ENCODE results near the gene CDC42BPB. TPM values are rescaled to one million over a fixed set of nuclear protein-coding genes. Genes with fewer than 3 reads are reported as not detected.

CDC42BPB gene
- polyA plus RNA-seq, 1 donor (not counting 4 experiments of a cell fraction or from before 2014, with no cell fraction given), result 41.3 TPM

DNA sequence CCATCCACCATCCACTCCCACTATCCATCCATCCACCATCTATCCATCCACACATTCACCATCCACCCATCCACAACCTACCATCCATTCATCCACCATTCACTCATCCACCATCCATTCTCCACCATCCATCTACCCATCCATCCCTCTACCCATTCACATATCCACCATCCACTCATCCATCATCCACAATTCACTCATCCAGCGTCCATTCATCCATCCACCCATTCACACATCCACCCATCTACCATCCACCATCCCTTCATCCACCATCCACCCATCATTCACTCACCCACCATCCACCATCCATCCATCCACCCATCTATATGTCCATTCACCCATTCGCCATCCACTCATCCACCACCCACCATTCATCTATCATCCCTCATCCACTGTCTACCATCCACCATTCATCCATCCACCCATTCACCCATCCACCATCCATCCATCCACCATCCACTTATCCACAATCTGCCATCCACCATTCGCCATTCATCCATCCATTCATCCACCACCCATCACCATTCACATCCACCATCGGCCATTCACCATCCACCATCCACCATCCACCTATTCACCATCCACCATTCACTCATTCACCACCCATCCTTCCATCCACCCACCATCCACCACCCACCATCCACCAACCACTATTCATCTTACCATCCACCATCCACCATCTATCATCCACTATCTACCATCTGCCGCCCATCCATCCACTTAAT, 136.9 kb downstream of the CDC42BPB start:
- no peak for DNase-seq (ENCODE audit: low read depth, low spot score)
- no peak overlapping the region for H2AFZ ChIP-seq (ENCODE audit: control insufficient read depth, low read length)
- H3K27me3 ChIP-seq (ENCODE audit: control insufficient read depth, extremely low read depth, insufficient read depth, low read length), result peaks cover 28% of the 10 kb centered on the region
- H3K4me1 ChIP-seq (ENCODE audit: control insufficient read depth, extremely low read depth, insufficient read depth, low read length), result peaks cover 4% of the 10 kb centered on the region
- FAIRE-seq, result no peak
- H4K20me1 ChIP-seq (ENCODE audit: control insufficient read depth, extremely low read depth, insufficient read depth, low read length), result no peaks in the 10 kb centered on the region
- H3K36me3 ChIP-seq (ENCODE audit: control insufficient read depth in 2 of 2, extremely low read depth in 1 of 2, insufficient read depth in 2 of 2, low read length in 2 of 2), result no peaks in the 10 kb centered on the region
- no peaks in the 10 kb centered on the region for H3K9me1 ChIP-seq (ENCODE audit: control insufficient read depth, extremely low read depth, insufficient read depth, low read length)
- H3K4me2 ChIP-seq (ENCODE audit: control insufficient read depth, extremely low read depth, insufficient read depth, low read depth, low read length), result no peak overlapping the region
- dilution Hi-C loops (cut with MboI; ENCODE audit: extremely low pct_ligation_motif_present, low sequenced_read_pairs), result no loop called here
- H3K9me3 ChIP-seq (ENCODE audit: control insufficient read depth, low read depth, low read length), result peaks cover 1% of the 10 kb centered on the region
- H3K4me3 ChIP-seq (ENCODE audit: control insufficient read depth in 2 of 3, extremely low read depth in 1 of 3, insufficient read depth in 2 of 3, low read depth in 1 of 3, low read length in 3 of 3), result no peak overlapping the region
- no peak overlapping the region for H3K27ac ChIP-seq (ENCODE audit: control insufficient read depth, insufficient read depth, low read length)
- no peak overlapping the region for H3K9ac ChIP-seq (ENCODE audit: control insufficient read depth, extremely low read depth, insufficient read depth, low read length)
- no peak for TF ChIP-seq EZH2 (IDR thresholded peaks at IDR 0.05; ENCODE audit: low read length)
- TF ChIP-seq, protein P1, sequence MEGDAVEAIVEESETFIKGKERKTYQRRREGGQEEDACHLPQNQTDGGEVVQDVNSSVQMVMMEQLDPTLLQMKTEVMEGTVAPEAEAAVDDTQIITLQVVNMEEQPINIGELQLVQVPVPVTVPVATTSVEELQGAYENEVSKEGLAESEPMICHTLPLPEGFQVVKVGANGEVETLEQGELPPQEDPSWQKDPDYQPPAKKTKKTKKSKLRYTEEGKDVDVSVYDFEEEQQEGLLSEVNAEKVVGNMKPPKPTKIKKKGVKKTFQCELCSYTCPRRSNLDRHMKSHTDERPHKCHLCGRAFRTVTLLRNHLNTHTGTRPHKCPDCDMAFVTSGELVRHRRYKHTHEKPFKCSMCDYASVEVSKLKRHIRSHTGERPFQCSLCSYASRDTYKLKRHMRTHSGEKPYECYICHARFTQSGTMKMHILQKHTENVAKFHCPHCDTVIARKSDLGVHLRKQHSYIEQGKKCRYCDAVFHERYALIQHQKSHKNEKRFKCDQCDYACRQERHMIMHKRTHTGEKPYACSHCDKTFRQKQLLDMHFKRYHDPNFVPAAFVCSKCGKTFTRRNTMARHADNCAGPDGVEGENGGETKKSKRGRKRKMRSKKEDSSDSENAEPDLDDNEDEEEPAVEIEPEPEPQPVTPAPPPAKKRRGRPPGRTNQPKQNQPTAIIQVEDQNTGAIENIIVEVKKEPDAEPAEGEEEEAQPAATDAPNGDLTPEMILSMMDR (optimal IDR thresholded peaks at IDR 0.05 in 1 of 3, IDR thresholded peaks at IDR 0.05 in 1 of 3, conservative IDR thresholded peaks at IDR 0.05 in 1 of 3; ENCODE audit: extremely low read depth in 1 of 3, insufficient read depth in 2 of 3, low read length in 3 of 3), result no peak
- no peaks in the 10 kb centered on the region for H3K79me2 ChIP-seq (ENCODE audit: control insufficient read depth, insufficient read depth, low read length)

DNA sequence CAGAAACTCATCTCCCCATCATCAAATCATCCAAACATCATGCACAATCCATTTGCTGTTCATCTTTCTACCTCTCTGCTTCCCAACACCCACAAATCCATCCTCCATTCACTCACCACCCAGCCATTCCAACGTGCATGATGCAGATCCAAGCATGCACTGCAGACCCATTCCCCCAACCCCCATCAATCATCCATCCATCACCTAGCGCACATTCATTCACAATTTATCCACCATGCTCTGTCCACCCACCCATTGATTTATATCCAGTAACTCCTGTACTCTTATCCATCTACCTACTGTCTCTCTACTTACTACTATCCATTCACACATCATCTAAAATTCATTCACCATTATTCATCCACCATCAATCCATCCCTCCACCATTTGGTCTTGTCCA, 138.9 kb downstream of the CDC42BPB start:
- Histone ChIP-seq H3K79me2 (ENCODE audit: control insufficient read depth, insufficient read depth, low read length) (no peaks in the 10 kb centered on the region), H3K9me1 (ENCODE audit: control insufficient read depth, extremely low read depth, insufficient read depth, low read length) (no peaks in the 10 kb centered on the region), H2AFZ (ENCODE audit: control insufficient read depth, low read length) (no peak overlapping the region), H3K27me3 (ENCODE audit: control insufficient read depth, extremely low read depth, insufficient read depth, low read length) (peaks cover 17% of the 10 kb centered on the region), H4K20me1 (ENCODE audit: control insufficient read depth, extremely low read depth, insufficient read depth, low read length) (no peaks in the 10 kb centered on the region), H3K9ac (ENCODE audit: control insufficient read depth, extremely low read depth, insufficient read depth, low read length) (no peak overlapping the region), H3K9me3 (ENCODE audit: control insufficient read depth, low read depth, low read length) (peaks cover 1% of the 10 kb centered on the region), H3K27ac (ENCODE audit: control insufficient read depth, insufficient read depth, low read length) (no peak overlapping the region), H3K4me1 (ENCODE audit: control insufficient read depth, extremely low read depth, insufficient read depth, low read length) (peaks cover 4% of the 10 kb centered on the region), H3K4me2 (ENCODE audit: control insufficient read depth, extremely low read depth, insufficient read depth, low read depth, low read length) (no peak overlapping the region), H3K4me3 (ENCODE audit: control insufficient read depth in 2 of 3, extremely low read depth in 1 of 3, insufficient read depth in 2 of 3, low read depth in 1 of 3, low read length in 3 of 3) (no peak overlapping the region), H3K36me3 (ENCODE audit: control insufficient read depth in 2 of 2, extremely low read depth in 1 of 2, insufficient read depth in 2 of 2, low read length in 2 of 2) (no peaks in the 10 kb centered on the region)
- DNase-seq (ENCODE audit: low read depth, low spot score) (no peak), FAIRE-seq (no peak)
- TF ChIP-seq, protein P1 (optimal IDR thresholded peaks at IDR 0.05 in 1 of 3, IDR thresholded peaks at IDR 0.05 in 1 of 3, conservative IDR thresholded peaks at IDR 0.05 in 1 of 3; ENCODE audit: extremely low read depth in 1 of 3, insufficient read depth in 2 of 3, low read length in 3 of 3), result no peak
- no peak for TF ChIP-seq EZH2 (IDR thresholded peaks at IDR 0.05; ENCODE audit: low read length)
- dilution Hi-C loops (cut with MboI; ENCODE audit: extremely low pct_ligation_motif_present, low sequenced_read_pairs), result no loop called here
